Heart right ventricle (tissue), 16 donors: ENCODE measurements around the gene FXYD3. TPM values are rescaled to one million over a fixed set of nuclear protein-coding genes. Genes with fewer than 3 reads are reported as not detected.

Experiments used
- ATAC-seq, 8 donors: fragments of 200-7000 bp; cut with Tn5 transposase; one replicate each; pipeline ENCODE4 v1.9.1; 2020; ENCODE audit warnings: mild to moderate bottlenecking in 8 of 8, moderate library complexity in 8 of 8, moderate number of reproducible peaks in 1 of 8
- DNase-seq, 2 donors: peaks; one replicate each; pipeline ENCODE4 v3.0.0-alpha.2; 2020
- H3K27ac ChIP-seq, 10 donors: fragments of 200-600 bp; sonication (generic) in 2 of 10; one replicate each; pipeline versions ENCODE4 v1.5.0 to v1.8.0; 2020 to 2022; ENCODE audit warnings: mild to moderate bottlenecking in 3 of 10
- H3K27me3 ChIP-seq, 7 donors: fragments of 200-600 bp; one replicate each; pipeline ENCODE4 v1.8.0; 2021 to 2022; ENCODE audit warnings: mild to moderate bottlenecking in 2 of 7
- H3K36me3 ChIP-seq, 9 donors: fragments of 200-600 bp; sonication (generic) in 1 of 9; one replicate each; pipeline versions ENCODE4 v1.5.0 to v1.8.0; 2020 to 2022; ENCODE audit warnings: mild to moderate bottlenecking in 2 of 9
- H3K4me1 ChIP-seq, 9 donors: fragments of 200-600 bp; sonication (generic) in 1 of 9; one replicate each; pipeline versions ENCODE4 v1.5.0 to v1.8.0; 2020 to 2022; ENCODE audit warnings: mild to moderate bottlenecking in 4 of 9
- H3K4me3 ChIP-seq, 10 donors: fragments of 200-600 bp; sonication (generic) in 2 of 10; one replicate each; pipeline versions ENCODE4 v1.5.0 to v1.8.0; 2020 to 2022; ENCODE audit warnings: mild to moderate bottlenecking in 7 of 10, moderate library complexity in 2 of 10
- H3K9me3 ChIP-seq, 11 donors: fragments of 200-600 bp in 10 of 11; sonication (generic) in 2 of 11; one replicate each; pipeline versions ENCODE4 v1.5.0 to v1.8.0; 2013 to 2022; ENCODE audit warnings: mild to moderate bottlenecking in 2 of 11, control low read depth in 1 of 11, moderate library complexity in 1 of 11
- CTCF ChIP-seq, 9 donors: fragments of 200-600 bp; sonication (generic) in 2 of 9; IDR thresholded peaks; one replicate each; pipeline versions ENCODE4 v1.5.0 to v1.8.0; 2021 to 2022; ENCODE audit warnings: antibody characterized with exemption in 9 of 9, mild to moderate bottlenecking in 5 of 9, moderate library complexity in 1 of 9
- WGBS, 2 donors: extraction: QIAGEN DNeasy Blood & Tissue Kit; methylation state at CpG; one replicate each; pipeline ENCODE4 v1.1.7; 2013; ENCODE audit warnings: inconsistent platforms in 1 of 2; 5-methylcytosine and 5-hydroxymethylcytosine counted together
- intact Hi-C, 10 donors: fragments of 100-400 bp; cut with DNase I; formaldehyde crosslinking; loops; one replicate each; pipeline versions ENCODE4 v1.11.1 to v1.14.2; 2022
- polyA plus RNA-seq, 2 donors: library from polyadenylated mRNA; stranded (reverse); fragments of 200-250 nt; gene quantifications; one replicate each; pipeline ENCODE4 v1.2.3, GENCODE V29; 2013
- total RNA-seq, 10 donors: library from RNA; stranded (reverse); fragmentation: NEBNext Ultra II Directional in 3 of 10; extraction: Animal tissue kit (Norgen Biotek cat#: 25700) in 3 of 10; gene quantifications; one replicate each; pipeline versions ENCODE4 v1.2.1 to v1.2.4, GENCODE V29; 2021 to 2023
- donor health status: Arrhythmogenic right ventricular cardiomyopathy.
- donor health status: ischemic (EF 13 %, LVEDD 7.1; RV severe dilation, severe dysfunction).
- donor health status: healthy with polysubstance abuse.
- donor health status: DM: no; HTN: yes; CAD: no.
- donor health status: DM: no; HTN: no; CAD: no.
- donor health status: ischemic (EF 25% LVEDD 6.9; RV normal size, moderate dysfunction).
- donor health status: ischemic (EF 25% LVEDD 5.7; RV mildly dilated, moderate dysfunction).
- donor health status: healthy.
- donor health status: DM: yes; HTN: yes; CAD: no.
- donor health status: Ischemic cardiomyopathy.
- donor health status: ischemic (EF 35%, LVEDD 5.7; RV mildly dilated, moderate dysfunction).
- donor health status: nonischemic (EF 11% LVEDD 7.7; RV severe dilation, severe dysfunction).
- donor health status: DM: yes; HTN: yes; CAD: no.
- donor health status: PGD.
- donor health status: ischemic (EF 29% LVEDD 5.4; RV normal size, mild dysfunction).
- donor health status: nonischemic (EF 23%, LVEDD 6.1; RV moderate dilation, normal function).

The FXYD3 gene
- total and polyA plus RNA-seq, 12 donors, result 0.51 to 2.7 (median 0.78) TPM; not detected in 3

- no peak for ATAC-seq
- WGBS, 2 donors, result 42 to 58% methylated on average over 3 of the region's 3 CpGs
- Histone ChIP-seq H3K27me3 (no peaks in the 10 kb centered on the region), H3K4me3 (no peak overlapping the region), H3K27ac (peak overlapping the region in 1 of 10 donors; percentile 3), H3K4me1 (peaks cover 0 to 30% (median 3%) of the 10 kb centered on the region in 9 donors), H3K36me3 (peaks cover 0 to 40% (median 5%) of the 10 kb centered on the region in 9 donors), H3K9me3 (peaks cover 0 to 4% (median under 1%) of the 10 kb centered on the region in 11 donors)
- DNase-seq, result no peak
- no peak for TF ChIP-seq CTCF (IDR thresholded peaks at IDR 0.05)
- intact Hi-C loops, result no loop called here
Observed at GRCh38 chr19:35171730-35172129, 56.1 kb downstream of the FXYD3 start.

Other genes with a start within 250 kb of the FXYD3 start
- gene ZNF30, start 188.9 kb upstream of the FXYD3 start, total RNA-seq, result 1 to 10 TPM; 1.6 to 4.5 (median 2.6) TPM
- gene ZNF30, start 188.9 kb upstream of the FXYD3 start, polyA plus RNA-seq, result 1 to 10 TPM; 1.4 to 4.1 TPM
- gene ZNF792, start 151.6 kb upstream of the FXYD3 start, total RNA-seq, result 1 to 10 TPM; 2.0 to 5.9 (median 4.0) TPM
- 1 to 10 TPM; 1.6 to 1.7 TPM for gene ZNF792, start 151.6 kb upstream of the FXYD3 start, polyA plus RNA-seq
- 10 to 100 TPM; 19.5 to 49.4 (median 30.3) TPM for gene GRAMD1A, start 115.5 kb upstream of the FXYD3 start, total RNA-seq
- 10 to 100 TPM; 38.7 to 40.9 TPM for gene GRAMD1A, start 115.5 kb upstream of the FXYD3 start, polyA plus RNA-seq
- 10 to 100 TPM; 33.1 to 70.5 (median 41.5) TPM for gene SCN1B, start 85.4 kb upstream of the FXYD3 start, total RNA-seq
- gene SCN1B, start 85.4 kb upstream of the FXYD3 start, polyA plus RNA-seq, result 10 to 100 TPM; 24.5 to 60.5 TPM
- gene HPN, start 74.1 kb upstream of the FXYD3 start, total RNA-seq, result 10 to 100 TPM in 1 of 10 donors, 1 to 10 TPM in 9; 2.8 to 13.1 (median 4.8) TPM
- 1 to 10 TPM; 1.4 to 3.5 TPM for gene HPN, start 74.1 kb upstream of the FXYD3 start, polyA plus RNA-seq
- 10 to 100 TPM in 2 of 10 donors, 1 to 10 TPM in 8; 4.3 to 12.5 (median 7.5) TPM for gene LGI4, start 19.2 kb downstream of the FXYD3 start, total RNA-seq
- 10 to 100 TPM in 1 of 2 donors, 1 to 10 TPM in 1; 8.9 to 30.0 TPM for gene LGI4, start 19.2 kb downstream of the FXYD3 start, polyA plus RNA-seq
- 100 to 1,000 TPM; 451 to 819 (median 578) TPM for gene FXYD1, start 23.0 kb downstream of the FXYD3 start, total RNA-seq
- gene FXYD1, start 23.0 kb downstream of the FXYD3 start, polyA plus RNA-seq, result 100 to 1,000 TPM; 251 to 605 TPM
- gene FXYD7, start 27.4 kb downstream of the FXYD3 start, total RNA-seq, result under 1 TPM in 3 of 10 donors, not detected in 7; 0.28 to 0.37 (median 0.30) TPM
- gene FXYD7, start 27.4 kb downstream of the FXYD3 start, polyA plus RNA-seq, result under 1 TPM in 1 of 2 donors, not detected in 1; 0.10 TPM
- gene FXYD5, start 38.9 kb downstream of the FXYD3 start, total RNA-seq, result 10 to 100 TPM; 13.9 to 36.6 (median 18.1) TPM
- gene FXYD5, start 38.9 kb downstream of the FXYD3 start, polyA plus RNA-seq, result 10 to 100 TPM; 48.3 to 67.4 TPM
- under 1 TPM in 1 of 10 donors, not detected in 9; 0.48 TPM for gene FAM187B, start 112.9 kb downstream of the FXYD3 start, total RNA-seq
- not detected for gene FAM187B, start 112.9 kb downstream of the FXYD3 start, polyA plus RNA-seq
- gene LSR, start 133.2 kb downstream of the FXYD3 start, total RNA-seq, result 1 to 10 TPM; 3.2 to 8.7 (median 5.2) TPM
- gene LSR, start 133.2 kb downstream of the FXYD3 start, polyA plus RNA-seq, result 10 to 100 TPM; 10.2 to 10.4 TPM
- 100 to 1,000 TPM; 134 to 185 (median 151) TPM for gene USF2, start 153.1 kb downstream of the FXYD3 start, total RNA-seq
- gene USF2, start 153.1 kb downstream of the FXYD3 start, polyA plus RNA-seq, result 100 to 1,000 TPM; 125 to 171 TPM
- gene HAMP, start 166.7 kb downstream of the FXYD3 start, total RNA-seq, result 1 to 10 TPM in 1 of 10 donors, under 1 TPM in 1, not detected in 8; 0.44 to 3.9 TPM
- gene HAMP, start 166.7 kb downstream of the FXYD3 start, polyA plus RNA-seq, result 10 to 100 TPM in 1 of 2 donors, not detected in 1; 13.7 TPM
- gene MAG, start 176.3 kb downstream of the FXYD3 start, total RNA-seq, result under 1 TPM in 1 of 10 donors, not detected in 9; 0.39 TPM
- gene MAG, start 176.3 kb downstream of the FXYD3 start, polyA plus RNA-seq, result under 1 TPM in 1 of 2 donors, not detected in 1; 0.04 TPM
- gene CD22, start 213.4 kb downstream of the FXYD3 start, total RNA-seq, result 1 to 10 TPM in 1 of 10 donors, under 1 TPM in 7, not detected in 2; 0.22 to 1.6 (median 0.49) TPM
- under 1 TPM; 0.07 to 0.12 TPM for gene CD22, start 213.4 kb downstream of the FXYD3 start, polyA plus RNA-seq
- gene FFAR1, start 232.1 kb downstream of the FXYD3 start, total RNA-seq, result not detected
- not detected for gene FFAR1, start 232.1 kb downstream of the FXYD3 start, polyA plus RNA-seq
- under 1 TPM in 2 of 10 donors, not detected in 8; 0.40 to 0.49 TPM for gene FFAR3, start 242.6 kb downstream of the FXYD3 start, total RNA-seq
- gene FFAR3, start 242.6 kb downstream of the FXYD3 start, polyA plus RNA-seq, result under 1 TPM in 1 of 2 donors, not detected in 1; 0.09 TPM